Endothelial cell of umbilical vein (primary cell): ENCODE data around the gene CARD8. TPM values are rescaled to one million over a fixed set of nuclear protein-coding genes. Genes with fewer than 3 reads are reported as not detected.

ENCODE experiments used
- BruUV-seq: library from RNA; stranded (reverse); fragments of 400-500 nt; replicated peaks from 2 replicates; lab custom pipeline; 2021; lab: Mats Ljungman, UMichigan
- CTCF ChIA-PET: fragments of 300-600, 350-600 bp; sonication (Branson Sonifier 250); formaldehyde crosslinking; loops from one replicate; lab custom pipeline; 2021; ENCODE audit warnings: antibody characterized with exemption, inconsistent platforms; lab: Charles Lee
- POLR2A ChIA-PET: fragments of 300-600, 350-600 bp; sonication (Branson Sonifier 250); formaldehyde crosslinking; loops from one replicate; lab custom pipeline; 2021; ENCODE audit warnings: antibody characterized with exemption, inconsistent platforms; lab: Charles Lee
- DNase-seq: peaks from one replicate; pipeline ENCODE4 v3.0.0-alpha.2; 2011; ENCODE audit warnings: low read depth, low spot score
- FAIRE-seq: peaks from 2 replicates; lab custom pipeline; 2011; peaks lifted over from hg19 to GRCh38; lab: Jason Lieb, UNC
- H2AFZ ChIP-seq: 2 replicates; pipeline ENCODE4 v1.6.0; 2012; ENCODE audit warnings: low read depth, low read length, control low read depth, inconsistent platforms
- H3K27ac ChIP-seq: 2 replicates; pipeline ENCODE4 v1.5.1; 2011; ENCODE audit warnings: low read depth, mild to moderate bottlenecking, control low read depth, low read length, moderate library complexity; ENCODE audit not compliant: insufficient read depth
- H3K27me3 ChIP-seq, 2 experiments: 2 replicates each; pipeline versions ENCODE4 v1.6.0 to v1.6.1; 2011; ENCODE audit warnings: low read length in 2 of 2, mixed read lengths in 1 of 2; ENCODE audit not compliant: control insufficient read depth in 2 of 2, insufficient read depth in 2 of 2
- H3K36me3 ChIP-seq, 2 experiments: 2 replicates in 1 of 2; 3 replicates in 1 of 2; pipeline ENCODE4 v1.5.1; 2011; ENCODE audit warnings: low read length in 2 of 2, mild to moderate bottlenecking in 1 of 2, moderate library complexity in 1 of 2; ENCODE audit not compliant: control insufficient read depth in 2 of 2, insufficient read depth in 2 of 2; ENCODE audit errors: extremely low read depth in 1 of 2
- H3K4me1 ChIP-seq: 3 replicates; pipeline ENCODE4 v1.5.1; 2011; ENCODE audit warnings: mild to moderate bottlenecking, low read length; ENCODE audit not compliant: control insufficient read depth, insufficient read depth; ENCODE audit errors: extremely low read depth
- H3K4me2 ChIP-seq: 2 replicates; pipeline ENCODE4 v1.6.1; 2011; ENCODE audit warnings: low read length, control low read depth, mixed read lengths; ENCODE audit not compliant: insufficient read depth
- H3K4me3 ChIP-seq, 3 experiments: fragments of 200-600 bp in 1 of 3; sonication (generic), shearing (Covaris generic) in 1 of 3; replicated peaks in 1 of 3; 2 replicates each; pipeline ENCODE4 v1.5.1; 2011 to 2016; ENCODE audit warnings: control low read depth in 3 of 3, low read length in 3 of 3, mild to moderate bottlenecking in 2 of 3, inconsistent platforms in 1 of 3, low read depth in 1 of 3, moderate library complexity in 1 of 3; ENCODE audit not compliant: insufficient read depth in 1 of 3
- H3K79me2 ChIP-seq: 2 replicates; pipeline ENCODE4 v1.6.0; 2012; ENCODE audit warnings: low read length, inconsistent platforms; ENCODE audit not compliant: control insufficient read depth, insufficient read depth
- H3K9ac ChIP-seq: replicated peaks from 2 replicates; pipeline ENCODE3; 2011; ENCODE audit warnings: low read length, control low read depth; ENCODE audit not compliant: insufficient read depth; ENCODE audit errors: extremely low read depth
- H3K9me1 ChIP-seq: replicated peaks from 3 replicates; pipeline ENCODE4 v1.6.0; 2011; ENCODE audit warnings: mild to moderate bottlenecking, low read length; ENCODE audit not compliant: control insufficient read depth, insufficient read depth; ENCODE audit errors: extremely low read depth
- H3K9me3 ChIP-seq: replicated peaks from 2 replicates; pipeline ENCODE4 v1.5.1; 2012; ENCODE audit warnings: low read length, inconsistent platforms; ENCODE audit not compliant: control insufficient read depth, insufficient read depth
- H4K20me1 ChIP-seq: replicated peaks from 2 replicates; pipeline ENCODE3; 2011; ENCODE audit warnings: mild to moderate bottlenecking, low read length; ENCODE audit not compliant: control insufficient read depth, insufficient read depth; ENCODE audit errors: extremely low read depth
- CTCF ChIP-seq, 2 donors: IDR thresholded peaks; 1 replicate in 1 of 2; 2 replicates in 1 of 2; pipeline ENCODE4 v1.5.1; 2011; ENCODE audit warnings: low read length in 2 of 2, mild to moderate bottlenecking in 2 of 2, moderate library complexity in 2 of 2, control low read depth in 1 of 2, inconsistent platforms in 1 of 2, low read depth in 1 of 2; ENCODE audit not compliant: insufficient read depth in 1 of 2; ENCODE audit errors: extremely low read depth in 1 of 2
- GATA2 ChIP-seq: IDR thresholded peaks from 2 replicates; pipeline ENCODE4 v1.7.0; 2011; ENCODE audit warnings: low read depth, mild to moderate bottlenecking, moderate library complexity, mixed read lengths, low read length; ENCODE audit not compliant: insufficient read length, insufficient read depth
- MAX ChIP-seq: IDR thresholded peaks from 2 replicates; pipeline ENCODE4 v1.6.1; 2011; ENCODE audit not compliant: insufficient read depth, insufficient read length
- dilution Hi-C: fragments of 300-500 bp; cut with MboI; formaldehyde crosslinking; loops from one replicate; pipeline ENCODE4 v1.15.0; 2019; ENCODE audit warnings: low sequenced_read_pairs; ENCODE audit not compliant: extremely low pct_ligation_motif_present
- intact Hi-C: fragments of 100-400 bp; cut with micrococcal nuclease; formaldehyde crosslinking; loops from one replicate; pipeline ENCODE4 v1.10.0; 2022
- polyA plus RNA-seq, 4 experiments: library from polyadenylated mRNA; depleted of rRNA in 3 of 4; stranded (reverse) in 3 of 4; unstranded in 1 of 4; fragments of >200 nt; gene quantifications; 2 replicates each; pipeline versions ENCODE4 v1.2.1 to v1.2.3, GENCODE V29; 2011 to 2012; ENCODE audit warnings: missing spikeins in 1 of 4
- total RNA-seq: library from RNA; stranded (reverse); gene quantifications from 2 replicates; pipeline ENCODE4 v1.2.3, GENCODE V29; 2021

CARD8 gene
- total and polyA plus RNA-seq, 2 donors (not counting 3 experiments of a cell fraction or from before 2014, with no cell fraction given): 64.6 to 123 TPM

- Histone ChIP-seq H3K4me3 (no peak overlapping the region), H3K27ac (peak overlapping the region; percentile 78), H3K9me3 (no peaks in the 10 kb centered on the region), H3K9ac (peak overlapping the region; percentile 67), H3K79me2 (peaks cover 4% of the 10 kb centered on the region), H3K4me2 (peak overlapping the region; percentile 88), H2AFZ (no peak overlapping the region), H3K4me1 (peaks cover 32% of the 10 kb centered on the region), H3K9me1 (no peaks in the 10 kb centered on the region), H3K27me3 (no peaks in the 10 kb centered on the region), H4K20me1 (no peaks in the 10 kb centered on the region), H3K36me3 (peaks cover 8 to 14% of the 10 kb centered on the region in 2 experiments)
- dilution Hi-C loops: no loop called here
- intact Hi-C loops: no loop called here
- peak; percentile 50 for FAIRE-seq
- ChIA-PET CTCF (interaction anchor here (0.6 to 1.0 kb wide), 3 partner anchors 9 to 50 kb away, joined by 3 to 4 read pairs (median 3); no protein-coding TSS in a partner anchor), POLR2A (interaction anchor here (1.4 kb wide), 1 partner anchor 9 kb away, joined by 6 read pairs; no protein-coding TSS in a partner anchor)
- TF ChIP-seq GATA2: no peak
- no peak for TF ChIP-seq MAX
- TF ChIP-seq CTCF (IDR thresholded peaks at IDR 0.05; ENCODE audit: extremely low read depth in 1 of 2, insufficient read depth in 1 of 2, low read depth in 1 of 2, low read length in 2 of 2): no peak
- peak; percentile 32 for DNase-seq
- no TSS peak for BruUV-seq
These were observed 45.7 kb downstream of the CARD8 start for GRCh38 chr19:48210005-48210404.
